ENCODE measurements around the gene AGAP1. TPM values are rescaled to one million over a fixed set of nuclear protein-coding genes. Genes with fewer than 3 reads are reported as not detected.
A peak's percentile ranks its signal among the peaks of the same experiment; 100 is the strongest.

Gene AGAP1
- total and polyA plus RNA-seq, 7 donors: 4.2 to 21.6 (median 16.6) TPM

DNA sequence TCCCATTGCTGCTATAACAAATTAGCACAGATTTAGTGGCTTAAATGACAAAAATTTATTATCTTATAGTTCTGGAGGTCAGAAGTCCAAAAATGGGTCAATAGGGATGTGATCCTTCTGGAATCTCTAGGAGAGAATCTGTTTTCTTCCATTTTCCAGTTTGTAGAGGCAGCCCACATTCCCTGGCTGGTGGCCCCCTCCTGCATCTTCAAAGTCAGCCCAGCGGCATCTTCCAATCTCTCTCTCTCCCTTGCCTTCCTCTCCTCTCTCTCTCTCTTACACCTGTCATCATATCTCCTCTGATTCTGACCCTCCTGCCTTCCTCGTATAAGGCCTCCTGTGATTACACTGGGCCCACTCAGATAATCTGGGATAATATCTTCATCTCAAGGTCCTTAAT lies 3.9 kb upstream of the AGAP1 start:
- 79 to 92% (median 90%) methylated on average over 2 of the region's 2 CpGs for WGBS, 3 donors

DNA sequence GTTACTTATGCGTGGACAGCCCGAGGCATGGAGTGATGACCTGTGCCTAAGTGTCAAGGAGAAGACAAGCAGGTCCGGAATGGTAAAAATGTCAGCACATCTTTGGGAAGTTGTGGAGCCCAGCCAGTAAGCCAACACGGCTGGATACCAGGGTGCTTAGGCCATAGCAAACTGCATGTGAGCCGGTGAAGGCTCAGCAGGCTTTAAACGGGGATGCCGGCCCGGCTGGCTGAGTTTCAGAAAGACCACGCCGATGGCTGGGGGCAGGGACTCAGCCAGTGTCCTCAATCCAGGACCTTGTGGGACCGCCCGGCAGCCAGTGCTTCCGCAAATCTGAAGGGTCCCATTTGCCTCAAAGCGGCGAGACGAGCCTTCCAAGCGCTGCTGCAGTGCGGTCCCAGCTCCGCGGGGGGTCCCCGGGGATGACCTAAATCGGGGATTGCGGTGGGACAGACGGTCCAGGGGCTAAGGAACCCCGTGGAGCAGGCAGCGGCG lies 946 bp upstream of the AGAP1 start:
- peaks cover 28% of the 10 kb centered on the region for H3K4me1 ChIP-seq
- TF ChIP-seq, protein P1, sequence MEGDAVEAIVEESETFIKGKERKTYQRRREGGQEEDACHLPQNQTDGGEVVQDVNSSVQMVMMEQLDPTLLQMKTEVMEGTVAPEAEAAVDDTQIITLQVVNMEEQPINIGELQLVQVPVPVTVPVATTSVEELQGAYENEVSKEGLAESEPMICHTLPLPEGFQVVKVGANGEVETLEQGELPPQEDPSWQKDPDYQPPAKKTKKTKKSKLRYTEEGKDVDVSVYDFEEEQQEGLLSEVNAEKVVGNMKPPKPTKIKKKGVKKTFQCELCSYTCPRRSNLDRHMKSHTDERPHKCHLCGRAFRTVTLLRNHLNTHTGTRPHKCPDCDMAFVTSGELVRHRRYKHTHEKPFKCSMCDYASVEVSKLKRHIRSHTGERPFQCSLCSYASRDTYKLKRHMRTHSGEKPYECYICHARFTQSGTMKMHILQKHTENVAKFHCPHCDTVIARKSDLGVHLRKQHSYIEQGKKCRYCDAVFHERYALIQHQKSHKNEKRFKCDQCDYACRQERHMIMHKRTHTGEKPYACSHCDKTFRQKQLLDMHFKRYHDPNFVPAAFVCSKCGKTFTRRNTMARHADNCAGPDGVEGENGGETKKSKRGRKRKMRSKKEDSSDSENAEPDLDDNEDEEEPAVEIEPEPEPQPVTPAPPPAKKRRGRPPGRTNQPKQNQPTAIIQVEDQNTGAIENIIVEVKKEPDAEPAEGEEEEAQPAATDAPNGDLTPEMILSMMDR (IDR thresholded peaks at IDR 0.05): no peak
- H3K27ac ChIP-seq: peak overlapping the region; percentile 87
- ATAC-seq: peak in 1 of 4 donors; percentile 7
- 17 to 24% (median 20%) methylated on average over 27 of the region's 27 CpGs for WGBS, 3 donors
- peaks cover 0 to 3% (median 0%) of the 10 kb centered on the region in 3 donors for H3K27me3 ChIP-seq (ENCODE audit: insufficient read depth in 3 of 3, low read length in 2 of 3)
- peak overlapping the region; percentile 83 for H3K4me3 ChIP-seq
- DNase-seq: peak in 1 of 2 donors; percentile 61
- no peaks in the 10 kb centered on the region for H3K36me3 ChIP-seq (ENCODE audit: insufficient read depth in 1 of 2, low read depth in 1 of 2)
- peaks cover 8% of the 10 kb centered on the region for H3K9me3 ChIP-seq
- intact Hi-C loops (cut with DNase I): loop anchor here (5.0 to 10.0 kb wide), 3 partner anchors 99 to 358 kb away; no protein-coding TSS in a partner anchor

More for the DNA sequence above, 3.9 kb upstream of the AGAP1 start:
- Histone ChIP-seq H3K9me3 (peaks cover 13% of the 10 kb centered on the region), H3K27me3 (ENCODE audit: insufficient read depth in 3 of 3, low read length in 2 of 3) (peaks cover 0 to 3% (median 2%) of the 10 kb centered on the region in 3 donors), H3K4me1 (peaks cover 6% of the 10 kb centered on the region), H3K27ac (no peak overlapping the region), H3K4me3 (no peak overlapping the region), H3K36me3 (ENCODE audit: insufficient read depth in 1 of 2, low read depth in 1 of 2) (no peaks in the 10 kb centered on the region)
- TF ChIP-seq, protein P1 (IDR thresholded peaks at IDR 0.05): no peak
- ATAC-seq (no peak), DNase-seq (no peak)
- intact Hi-C loops (cut with DNase I): loop anchor here (5.0 to 10.0 kb wide), 3 partner anchors 102 to 355 kb away; no protein-coding TSS in a partner anchor

DNA sequence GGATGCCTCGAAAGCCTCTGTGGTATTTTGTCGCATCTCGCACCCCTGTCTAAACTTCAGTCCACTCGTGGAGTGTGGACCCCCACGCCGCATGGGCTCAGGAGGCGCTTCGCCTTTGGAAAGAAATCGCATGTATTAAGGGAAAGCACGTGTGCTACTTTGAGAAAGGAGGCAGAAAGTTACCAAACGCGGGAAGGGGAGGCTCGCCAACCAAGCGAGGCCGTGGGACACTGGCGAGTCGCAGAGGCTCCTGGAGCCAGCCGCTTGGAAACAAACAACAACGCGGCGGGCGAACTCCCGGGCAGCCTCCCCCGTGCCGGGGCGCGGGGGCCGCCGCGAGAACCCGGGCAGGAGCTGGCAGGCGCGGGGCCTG lies 455 bp upstream of the AGAP1 start:
- Histone ChIP-seq H3K27me3 (ENCODE audit: insufficient read depth in 3 of 3, low read length in 2 of 3) (peaks cover 0 to 3% (median 0%) of the 10 kb centered on the region in 3 donors), H3K36me3 (ENCODE audit: insufficient read depth in 1 of 2, low read depth in 1 of 2) (no peaks in the 10 kb centered on the region), H3K9me3 (peaks cover 8% of the 10 kb centered on the region), H3K4me1 (peaks cover 28% of the 10 kb centered on the region), H3K27ac (peak overlapping the region; percentile 87), H3K4me3 (peak overlapping the region; percentile 83)
- ATAC-seq (peak in 3 of 4 donors; percentile 42 to 63 (median 57)), DNase-seq (no peak)
- TF ChIP-seq, protein P1 (IDR thresholded peaks at IDR 0.05): no peak
- intact Hi-C loops (cut with DNase I): loop anchor here (5.0 to 10.0 kb wide), 3 partner anchors 99 to 359 kb away; no protein-coding TSS in a partner anchor
- WGBS, 3 donors: 4 to 7% (median 4%) methylated on average over 29 to 33 of the region's 33 CpGs

DNA sequence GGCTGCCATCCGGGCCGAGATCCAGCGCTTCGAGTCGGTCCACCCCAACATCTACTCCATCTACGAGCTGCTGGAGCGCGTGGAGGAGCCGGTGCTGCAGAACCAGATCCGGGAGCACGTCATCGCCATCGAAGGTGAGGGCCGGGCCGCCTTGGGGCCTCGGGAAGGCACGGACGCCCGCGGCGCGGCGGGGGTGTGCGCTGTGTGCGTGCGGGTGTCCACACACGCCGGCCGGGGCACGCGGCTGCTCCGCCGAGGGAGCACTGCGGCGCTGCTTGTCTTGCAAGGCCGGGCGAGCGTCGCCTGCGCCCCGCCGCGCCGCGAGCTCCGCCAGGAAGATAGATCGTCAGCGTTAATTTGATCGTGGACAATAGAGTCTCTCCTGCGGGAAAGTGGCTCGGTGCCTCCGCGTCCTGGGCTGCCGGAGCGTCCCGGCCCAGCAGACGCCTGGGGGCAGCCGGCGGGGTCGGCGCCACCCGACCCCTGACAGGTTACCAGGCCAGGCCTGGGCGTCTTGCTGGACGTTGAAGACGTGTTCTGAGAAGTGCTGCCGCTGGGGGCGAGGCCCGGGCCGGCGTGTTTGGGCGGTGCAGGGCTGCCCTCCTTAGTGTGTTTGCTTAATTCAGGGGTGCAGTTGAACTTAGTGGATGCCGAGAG lies 1.0 kb downstream of the AGAP1 start:
- peaks cover 28% of the 10 kb centered on the region for H3K4me1 ChIP-seq
- no peaks in the 10 kb centered on the region for H3K36me3 ChIP-seq (ENCODE audit: insufficient read depth in 1 of 2, low read depth in 1 of 2)
- peak overlapping the region; percentile 14 for H3K27ac ChIP-seq
- intact Hi-C loops (cut with DNase I): loop anchor here (5.0 to 10.0 kb wide), 4 partner anchors 52 to 360 kb away; no protein-coding TSS in a partner anchor
- DNase-seq (peak; percentile 44 to 73), ATAC-seq (peak; percentile 25 to 57 (median 35))
- H3K9me3 ChIP-seq: peaks cover 5% of the 10 kb centered on the region
- peak overlapping the region; percentile 68 for H3K4me3 ChIP-seq
- 1% methylated on average over 57 to 72 of the region's 72 CpGs for WGBS, 3 donors
- peaks cover 0 to 3% (median 0%) of the 10 kb centered on the region in 3 donors for H3K27me3 ChIP-seq (ENCODE audit: insufficient read depth in 3 of 3, low read length in 2 of 3)
- TF ChIP-seq, protein P1 (IDR thresholded peaks at IDR 0.05): no peak
